Measurements from ENCODE around the gene TUBA4A. TPM values are rescaled to one million over a fixed set of nuclear protein-coding genes. Genes with fewer than 3 reads are reported as not detected.

TUBA4A gene
- polyA plus RNA-seq, 1 experiment, result 23.0 TPM

DNA sequence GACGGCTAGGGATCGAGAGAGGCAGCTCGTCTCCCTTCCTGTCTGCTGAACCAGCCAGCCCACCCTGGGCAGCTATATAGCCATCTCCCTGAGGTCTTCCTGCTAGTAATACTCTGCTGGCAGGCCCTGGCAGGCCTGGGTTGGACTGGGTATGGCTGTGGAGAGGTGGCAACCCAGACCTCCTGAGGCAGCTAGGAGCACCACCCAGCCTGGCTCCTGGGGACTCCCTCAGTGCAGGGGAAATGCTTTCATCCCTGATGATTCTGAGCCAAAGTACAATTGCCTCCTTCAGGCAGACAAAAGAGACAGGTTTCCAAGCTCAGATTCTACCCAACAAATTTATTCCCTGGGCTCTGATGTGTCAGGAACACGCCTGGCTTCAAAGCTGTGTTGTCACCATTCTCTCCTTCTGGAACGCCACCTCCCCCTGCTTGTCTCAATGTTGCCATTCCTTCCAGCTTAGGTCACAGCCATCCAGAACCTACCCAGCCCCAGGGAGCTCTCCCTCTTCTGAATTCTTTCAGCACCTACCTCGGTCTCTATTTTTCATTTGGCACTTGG, 20.7 kb upstream of the TUBA4A start:
- H3K36me3 ChIP-seq (ENCODE audit: control insufficient read depth, insufficient read depth, low read length), result no peaks in the 10 kb centered on the region
- no peak overlapping the region for H3K4me3 ChIP-seq (ENCODE audit: low read depth, low read length)
- no peaks in the 10 kb centered on the region; the same call in 1 of the 2 replicates for H3K27me3 ChIP-seq (ENCODE audit: control insufficient read depth, insufficient read depth, low read length)
- POLR2A ChIA-PET, result interaction anchor here (0.5 kb wide), 1 partner anchor 97 kb away, joined by 5 read pairs; no protein-coding TSS in a partner anchor
- peak; percentile 50 for DNase-seq (ENCODE audit: low read depth)
- CTCF ChIA-PET, result interaction anchor here (0.8 to 20.1 kb wide), 5 partner anchors 21 to 118 kb away, joined by 3 to 403 read pairs (median 4); partner anchors contain the start of genes GLB1L and STK16
- TF ChIP-seq, protein P1, sequence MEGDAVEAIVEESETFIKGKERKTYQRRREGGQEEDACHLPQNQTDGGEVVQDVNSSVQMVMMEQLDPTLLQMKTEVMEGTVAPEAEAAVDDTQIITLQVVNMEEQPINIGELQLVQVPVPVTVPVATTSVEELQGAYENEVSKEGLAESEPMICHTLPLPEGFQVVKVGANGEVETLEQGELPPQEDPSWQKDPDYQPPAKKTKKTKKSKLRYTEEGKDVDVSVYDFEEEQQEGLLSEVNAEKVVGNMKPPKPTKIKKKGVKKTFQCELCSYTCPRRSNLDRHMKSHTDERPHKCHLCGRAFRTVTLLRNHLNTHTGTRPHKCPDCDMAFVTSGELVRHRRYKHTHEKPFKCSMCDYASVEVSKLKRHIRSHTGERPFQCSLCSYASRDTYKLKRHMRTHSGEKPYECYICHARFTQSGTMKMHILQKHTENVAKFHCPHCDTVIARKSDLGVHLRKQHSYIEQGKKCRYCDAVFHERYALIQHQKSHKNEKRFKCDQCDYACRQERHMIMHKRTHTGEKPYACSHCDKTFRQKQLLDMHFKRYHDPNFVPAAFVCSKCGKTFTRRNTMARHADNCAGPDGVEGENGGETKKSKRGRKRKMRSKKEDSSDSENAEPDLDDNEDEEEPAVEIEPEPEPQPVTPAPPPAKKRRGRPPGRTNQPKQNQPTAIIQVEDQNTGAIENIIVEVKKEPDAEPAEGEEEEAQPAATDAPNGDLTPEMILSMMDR (IDR thresholded peaks at IDR 0.05; ENCODE audit: insufficient read depth, low read depth, low read length), result no peak

DNA sequence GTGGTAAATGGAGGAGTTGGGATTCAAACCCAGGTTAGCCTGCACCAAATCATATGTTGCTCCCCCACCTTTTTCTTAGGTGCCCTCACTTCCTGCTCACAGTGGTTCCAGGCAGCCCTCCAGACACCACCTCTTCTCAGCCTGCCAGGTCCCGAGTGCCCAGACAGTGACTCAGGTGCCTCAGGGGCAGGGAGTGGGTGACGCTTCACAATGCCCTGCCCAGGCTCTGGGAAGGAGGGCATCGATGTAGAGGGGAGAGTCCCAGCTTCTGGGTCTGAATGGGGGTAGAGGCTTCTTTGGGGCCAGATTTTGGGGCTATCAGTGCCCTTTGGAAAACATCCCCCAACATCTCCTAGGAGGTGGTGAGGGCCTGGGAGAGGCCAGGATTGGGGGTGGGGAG, 20.2 kb upstream of the TUBA4A start:
- TF ChIP-seq, protein P1 (IDR thresholded peaks at IDR 0.05; ENCODE audit: insufficient read depth, low read depth, low read length), result no peak
- Histone ChIP-seq H3K4me3 (ENCODE audit: low read depth, low read length) (no peak overlapping the region), H3K27me3 (ENCODE audit: control insufficient read depth, insufficient read depth, low read length) (no peaks in the 10 kb centered on the region; the same call in 1 of the 2 replicates), H3K36me3 (ENCODE audit: control insufficient read depth, insufficient read depth, low read length) (no peaks in the 10 kb centered on the region)
- POLR2A ChIA-PET, result no interaction called here
- DNase-seq (ENCODE audit: low read depth), result no peak
- CTCF ChIA-PET, result interaction anchor here (1.0 to 20.1 kb wide), 4 partner anchors 21 to 119 kb away, joined by 3 to 403 read pairs (median 4); partner anchors contain the start of genes GLB1L and STK16

DNA sequence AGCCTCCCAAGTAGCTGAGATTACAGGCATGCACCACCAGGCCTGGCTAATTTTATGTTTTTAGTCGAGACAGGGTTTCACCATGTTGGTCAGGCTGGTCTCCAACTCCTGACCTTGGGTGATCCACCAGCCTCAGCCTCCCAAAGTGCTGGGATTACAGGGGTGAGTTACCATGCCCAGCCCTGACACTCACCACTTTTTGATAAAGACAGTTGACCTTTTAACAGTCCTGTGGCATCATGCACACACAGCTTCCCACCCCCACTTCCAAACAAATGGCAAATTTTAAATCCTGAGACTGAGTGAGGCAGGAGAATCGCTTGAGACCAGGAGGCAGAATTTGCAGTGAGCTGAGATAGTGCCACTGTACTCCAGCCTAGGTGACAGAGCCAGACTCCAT, 19.3 kb upstream of the TUBA4A start:
- H3K4me3 ChIP-seq (ENCODE audit: low read depth, low read length), result no peak overlapping the region
- POLR2A ChIA-PET, result no interaction called here
- TF ChIP-seq, protein P1 (IDR thresholded peaks at IDR 0.05; ENCODE audit: insufficient read depth, low read depth, low read length), result no peak
- CTCF ChIA-PET, result interaction anchor here (20.1 kb wide), 1 partner anchor 22 kb away, joined by 403 read pairs; no protein-coding TSS in a partner anchor
- DNase-seq (ENCODE audit: low read depth), result no peak
- no peaks in the 10 kb centered on the region for H3K36me3 ChIP-seq (ENCODE audit: control insufficient read depth, insufficient read depth, low read length)
- no peaks in the 10 kb centered on the region; the same call in 1 of the 2 replicates for H3K27me3 ChIP-seq (ENCODE audit: control insufficient read depth, insufficient read depth, low read length)

DNA sequence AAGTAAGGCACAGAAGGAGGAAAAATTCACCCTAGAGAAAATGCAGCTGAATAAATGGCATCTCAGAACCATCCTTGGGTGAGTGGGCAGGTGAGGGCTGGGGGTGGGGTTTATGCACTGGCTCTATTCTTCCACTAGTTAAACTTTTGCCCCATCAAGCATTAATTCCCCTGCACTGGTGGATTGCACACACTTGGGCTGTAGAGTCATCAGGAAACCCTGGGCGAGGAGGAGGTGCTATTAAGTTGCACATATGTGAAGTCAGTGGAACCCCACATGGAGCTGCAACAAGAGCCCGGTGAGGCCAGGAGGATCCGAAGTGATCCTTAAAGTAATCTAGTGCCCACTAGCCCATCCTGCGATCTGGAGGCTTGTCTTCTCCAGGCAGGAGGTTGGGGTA, 18.6 kb upstream of the TUBA4A start:
- DNase-seq (ENCODE audit: low read depth), result no peak
- TF ChIP-seq, protein P1 (IDR thresholded peaks at IDR 0.05; ENCODE audit: insufficient read depth, low read depth, low read length), result no peak
- H3K27me3 ChIP-seq (ENCODE audit: control insufficient read depth, insufficient read depth, low read length), result no peaks in the 10 kb centered on the region; the same call in 1 of the 2 replicates
- POLR2A ChIA-PET, result no interaction called here
- H3K4me3 ChIP-seq (ENCODE audit: low read depth, low read length), result no peak overlapping the region
- CTCF ChIA-PET, result interaction anchor here (20.1 kb wide), 1 partner anchor 23 kb away, joined by 403 read pairs; no protein-coding TSS in a partner anchor
- H3K36me3 ChIP-seq (ENCODE audit: control insufficient read depth, insufficient read depth, low read length), result no peaks in the 10 kb centered on the region

DNA sequence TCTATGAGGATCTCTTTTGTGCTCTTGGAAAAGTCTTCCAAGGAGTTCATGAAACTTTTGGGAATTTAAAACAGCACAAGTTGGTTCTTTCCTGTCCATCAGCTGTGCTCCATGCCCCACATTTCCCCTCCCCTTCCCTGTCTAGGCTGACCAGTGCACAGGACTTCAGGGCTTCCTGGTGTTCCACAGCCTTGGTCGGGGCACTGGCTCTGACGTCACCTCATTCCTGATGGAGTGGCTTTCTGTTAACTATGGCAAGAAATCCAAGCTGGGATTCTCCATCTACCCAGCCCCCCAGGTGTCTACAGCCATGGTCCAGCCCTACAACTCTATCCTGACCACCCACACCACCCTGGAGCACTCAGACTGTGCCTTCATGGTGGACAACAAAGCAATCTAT, 17.3 kb upstream of the TUBA4A start:
- no peaks in the 10 kb centered on the region for H3K36me3 ChIP-seq (ENCODE audit: control insufficient read depth, insufficient read depth, low read length)
- CTCF ChIA-PET, result interaction anchor here (20.1 kb wide), 1 partner anchor 24 kb away, joined by 403 read pairs; no protein-coding TSS in a partner anchor
- TF ChIP-seq, protein P1 (IDR thresholded peaks at IDR 0.05; ENCODE audit: insufficient read depth, low read depth, low read length), result no peak
- H3K4me3 ChIP-seq (ENCODE audit: low read depth, low read length), result no peak overlapping the region
- peaks cover 1% of the 10 kb centered on the region for H3K27me3 ChIP-seq (ENCODE audit: control insufficient read depth, insufficient read depth, low read length)
- POLR2A ChIA-PET, result no interaction called here
- no peak for DNase-seq (ENCODE audit: low read depth)
